Testis (tissue), 3 donors: ENCODE measurements around the gene RTL5. TPM values are rescaled to one million over a fixed set of nuclear protein-coding genes. Genes with fewer than 3 reads are reported as not detected.
A peak's percentile ranks its signal among the peaks of the same experiment; 100 is the strongest.

ENCODE experiments used
- DNase-seq: peaks from one replicate; pipeline ENCODE4 v3.0.0-alpha.2; 2019
- H3K27ac ChIP-seq, 2 donors: fragments of 200-600 bp; sonication (generic); one replicate each; pipeline ENCODE4 v1.5.1; 2019
- H3K27me3 ChIP-seq: fragments of 200-600 bp; sonication (generic); one replicate; pipeline ENCODE4 v1.5.1; 2019
- H3K36me3 ChIP-seq: fragments of 200-600 bp; sonication (generic); one replicate; pipeline ENCODE4 v1.5.1; 2017; ENCODE audit warnings: low read depth; ENCODE audit errors: missing control alignments
- H3K4me1 ChIP-seq: fragments of 200-600 bp; sonication (generic); one replicate; pipeline ENCODE4 v1.5.1; 2019
- H3K4me3 ChIP-seq, 2 donors: fragments of 200-600 bp; sonication (generic); one replicate each; pipeline ENCODE4 v1.5.1; 2017 to 2019
- H3K9me3 ChIP-seq: fragments of 200-600 bp; sonication (generic); one replicate; pipeline ENCODE4 v1.5.1; 2017
- CTCF ChIP-seq, 3 experiments: fragments of 450-650 bp in 2 of 3; fragments of 200-600 bp in 1 of 3; sonication (generic) in 1 of 3; IDR thresholded peaks; one replicate each; pipeline ENCODE4 v1.5.1; 2016 to 2019; ENCODE audit warnings: antibody characterized with exemption in 3 of 3, mild to moderate bottlenecking in 2 of 3, moderate library complexity in 1 of 3
- POLR2A ChIP-seq: fragments of 450-650 bp; IDR thresholded peaks from one replicate; pipeline ENCODE4 v1.6.1; 2017; ENCODE audit warnings: antibody characterized with exemption, mild to moderate bottlenecking, moderate library complexity
- WGBS, 2 donors: methylation state at CpG; one replicate each; pipeline ENCODE4 v1.1.5; 2018; 5-methylcytosine and 5-hydroxymethylcytosine counted together
- intact Hi-C: fragments of 100-400 bp; cut with DNase I; formaldehyde crosslinking; loops from one replicate; pipeline ENCODE4 v1.15.1; 2023; ENCODE audit warnings: low total_unique reads
- polyA plus RNA-seq: library from polyadenylated mRNA; stranded (reverse); fragments of 350-450 nt; fragmentation: Illumina TruSeq; extraction: RNeasy Lipid Tissue Mini Kit (QIAGEN cat#74804); gene quantifications from one replicate; pipeline ENCODE4 v1.2.3, GENCODE V29; 2014; ENCODE audit warnings: low read depth, low replicate concordance; ENCODE audit not compliant: insufficient read depth
- total RNA-seq, 2 donors: library from RNA; depleted of rRNA; stranded (reverse); fragments of >200 nt; gene quantifications; one replicate each; pipeline ENCODE4 v1.2.3, GENCODE V29; 2016

The RTL5 gene
- total and polyA plus RNA-seq, 3 donors from 2014 or later, result 18.0 to 25.6 (median 25.4) TPM

GRCh38 chrX:72139538-72139937 lies 7.8 kb upstream of the RTL5 start:
- H3K36me3 ChIP-seq, result no peaks in the 10 kb centered on the region

GRCh38 chrX:72137846-72138495 lies 6.3 kb upstream of the RTL5 start:
- no peak for TF ChIP-seq CTCF (IDR thresholded peaks at IDR 0.05)
- TF ChIP-seq POLR2A, result no peak
- Histone ChIP-seq H3K36me3 (no peaks in the 10 kb centered on the region), H3K27ac (no peak overlapping the region), H3K4me1 (no peaks in the 10 kb centered on the region), H3K27me3 (no peaks in the 10 kb centered on the region), H3K9me3 (no peaks in the 10 kb centered on the region), H3K4me3 (no peak overlapping the region)
- intact Hi-C loops, result no loop called here
- 86 to 89% methylated on average over 5 to 9 of the region's 9 CpGs for WGBS, 2 donors
- no peak for DNase-seq

More at GRCh38 chrX:72139538-72139937, 7.8 kb upstream of the RTL5 start:
- Histone ChIP-seq H3K4me1 (no peaks in the 10 kb centered on the region), H3K9me3 (no peaks in the 10 kb centered on the region), H3K27ac (no peak overlapping the region), H3K27me3 (no peaks in the 10 kb centered on the region), H3K4me3 (no peak overlapping the region)
- TF ChIP-seq POLR2A (no peak), CTCF (IDR thresholded peaks at IDR 0.05) (no peak)
- WGBS, 2 donors, result 97 to 100% methylated on average over 4 to 8 of the region's 8 CpGs
- intact Hi-C loops, result no loop called here
- no peak for DNase-seq

- DNase-seq, result no peak
- H3K27me3 ChIP-seq, result no peaks in the 10 kb centered on the region
- H3K4me1 ChIP-seq, result peaks cover 5% of the 10 kb centered on the region
- H3K9me3 ChIP-seq, result no peaks in the 10 kb centered on the region
- H3K4me3 ChIP-seq, result no peak overlapping the region
- TF ChIP-seq CTCF (IDR thresholded peaks at IDR 0.05) (no peak), POLR2A (no peak)
- no peak overlapping the region for H3K27ac ChIP-seq
- H3K36me3 ChIP-seq, result no peaks in the 10 kb centered on the region
- WGBS, 2 donors, result 94% methylated on average over 11 of the region's 11 CpGs; no CpG with 5 or more reads in 1 of the 2 donors
- intact Hi-C loops, result no loop called here
These were observed 2.3 kb upstream of the RTL5 start for GRCh38 chrX:72133851-72134546.

- WGBS, 2 donors, result 45 to 56% methylated on average over 3 of the region's 3 CpGs
- intact Hi-C loops, result no loop called here
- H3K9me3 ChIP-seq, result no peaks in the 10 kb centered on the region
These were observed 741 bp upstream of the RTL5 start for GRCh38 chrX:72132456-72132855.

More at GRCh38 chrX:72132456-72132855, 741 bp upstream of the RTL5 start:
- Histone ChIP-seq H3K4me1 (peaks cover 5% of the 10 kb centered on the region), H3K27me3 (no peaks in the 10 kb centered on the region), H3K27ac (peak overlapping the region; percentile 11 to 76), H3K4me3 (no peak overlapping the region), H3K36me3 (no peaks in the 10 kb centered on the region)
- TF ChIP-seq POLR2A, result no peak
- TF ChIP-seq CTCF (IDR thresholded peaks at IDR 0.05), result no peak
- no peak for DNase-seq
